Activated T-cell treated with anti-CD3 and anti-CD28 coated beads, Interleukin-2, amount 50 U/mL, for 72 hours (primary cell): ENCODE data around the gene CAV3. TPM values are rescaled to one million over a fixed set of nuclear protein-coding genes. Genes with fewer than 3 reads are reported as not detected.

Experiments
- ATAC-seq, 2 donors: fragments of 150-1000 bp; cut with Tn5 transposase; replicated peaks in 1 of 2; 2 replicates each; pipeline ENCODE4 v1.10.0; 2021; ENCODE audit warnings: moderate library complexity in 2 of 2, mild to moderate bottlenecking in 1 of 2
- DNase-seq, 2 donors: peaks; one replicate each; pipeline ENCODE4 v3.0.0; 2021 to 2022; ENCODE audit warnings: mixed read lengths in 1 of 2
- H3K27ac Mint-ChIP-seq: one replicate; pipeline ENCODE4 v1.8.0; 2022; ENCODE audit warnings: mild to moderate bottlenecking, moderate library complexity, mixed read lengths
- H3K27me3 Mint-ChIP-seq: one replicate; pipeline ENCODE4 v1.8.0; 2022; ENCODE audit warnings: low read depth, mixed read lengths
- H3K36me3 Mint-ChIP-seq, 2 donors: one replicate each; pipeline ENCODE4 v1.8.0; 2022; ENCODE audit warnings: mixed read lengths in 2 of 2, mild to moderate bottlenecking in 1 of 2; ENCODE audit not compliant: insufficient read depth in 2 of 2
- H3K4me1 Mint-ChIP-seq: one replicate; pipeline ENCODE4 v1.8.0; 2022; ENCODE audit warnings: low read depth, mixed read lengths
- H3K4me3 Mint-ChIP-seq, 2 donors: one replicate each; pipeline ENCODE4 v1.8.0; 2022; ENCODE audit warnings: mild to moderate bottlenecking in 2 of 2, mixed read lengths in 2 of 2, moderate library complexity in 2 of 2
- H3K9me3 Mint-ChIP-seq, 2 donors: one replicate each; pipeline ENCODE4 v1.8.0; 2022; ENCODE audit warnings: mixed read lengths in 2 of 2
- total RNA-seq, 2 donors: library from RNA; stranded (reverse); gene quantifications; one replicate each; pipeline ENCODE4 v1.2.3, GENCODE V29; 2022

The CAV3 gene
- total RNA-seq, 2 donors from 2014 or later = not detected

- no peak overlapping the region for H3K4me3 Mint-ChIP-seq
- no peaks in the 10 kb centered on the region for H3K9me3 Mint-ChIP-seq
These were observed 8.1 kb downstream of the CAV3 start for GRCh38 chr3:8741581-8742261.

GRCh38 chr3:8743021-8743601 is 9.5 kb downstream of the CAV3 start:
- H3K27ac Mint-ChIP-seq = no peak overlapping the region
- ATAC-seq (no peak), DNase-seq (no peak)
- no peaks in the 10 kb centered on the region for H3K36me3 Mint-ChIP-seq
- no peak overlapping the region for H3K4me3 Mint-ChIP-seq
- H3K27me3 Mint-ChIP-seq = peaks cover 28% of the 10 kb centered on the region
- H3K9me3 Mint-ChIP-seq = no peaks in the 10 kb centered on the region
- H3K4me1 Mint-ChIP-seq = peaks cover 7% of the 10 kb centered on the region

More at GRCh38 chr3:8741581-8742261, 8.1 kb downstream of the CAV3 start:
- Mint-ChIP-seq H3K27ac (no peak overlapping the region), H3K36me3 (no peaks in the 10 kb centered on the region), H3K27me3 (peaks cover 23% of the 10 kb centered on the region), H3K4me1 (peaks cover 7% of the 10 kb centered on the region)
- ATAC-seq (no peak), DNase-seq (no peak)

GRCh38 chr3:8743911-8744310 is 10.3 kb downstream of the CAV3 start:
- H3K27ac Mint-ChIP-seq = no peak overlapping the region
- H3K36me3 Mint-ChIP-seq = no peaks in the 10 kb centered on the region
- no peak overlapping the region for H3K4me3 Mint-ChIP-seq
- H3K9me3 Mint-ChIP-seq = no peaks in the 10 kb centered on the region
- H3K27me3 Mint-ChIP-seq = peaks cover 24% of the 10 kb centered on the region
- peaks cover 7% of the 10 kb centered on the region for H3K4me1 Mint-ChIP-seq
- no peak for ATAC-seq
- DNase-seq = no peak

GRCh38 chr3:8745619-8746370 is 12.2 kb downstream of the CAV3 start:
- ATAC-seq = no peak
- no peak overlapping the region for H3K4me3 Mint-ChIP-seq
- no peaks in the 10 kb centered on the region for H3K36me3 Mint-ChIP-seq
- no peak overlapping the region for H3K27ac Mint-ChIP-seq
- peaks cover 24% of the 10 kb centered on the region for H3K27me3 Mint-ChIP-seq
- DNase-seq = no peak
- H3K4me1 Mint-ChIP-seq = no peaks in the 10 kb centered on the region
- no peaks in the 10 kb centered on the region for H3K9me3 Mint-ChIP-seq

- Mint-ChIP-seq H3K27me3 (peaks cover 20% of the 10 kb centered on the region), H3K4me3 (no peak overlapping the region), H3K9me3 (no peaks in the 10 kb centered on the region), H3K27ac (no peak overlapping the region), H3K36me3 (no peaks in the 10 kb centered on the region), H3K4me1 (no peaks in the 10 kb centered on the region)
- no peak for ATAC-seq
- no peak for DNase-seq
These were observed 13.3 kb downstream of the CAV3 start for GRCh38 chr3:8746780-8747345.

- no peak overlapping the region for H3K27ac Mint-ChIP-seq
- no peaks in the 10 kb centered on the region for H3K9me3 Mint-ChIP-seq
- DNase-seq (no peak), ATAC-seq (no peak)
- no peaks in the 10 kb centered on the region for H3K4me1 Mint-ChIP-seq
- peaks cover 9% of the 10 kb centered on the region for H3K27me3 Mint-ChIP-seq
- H3K36me3 Mint-ChIP-seq = no peaks in the 10 kb centered on the region
- H3K4me3 Mint-ChIP-seq = no peak overlapping the region
These were observed 15.7 kb downstream of the CAV3 start for GRCh38 chr3:8749316-8749715.

- no peaks in the 10 kb centered on the region for H3K4me1 Mint-ChIP-seq
- no peak for ATAC-seq
- H3K36me3 Mint-ChIP-seq = no peaks in the 10 kb centered on the region
- no peak overlapping the region for H3K27ac Mint-ChIP-seq
- no peak overlapping the region for H3K4me3 Mint-ChIP-seq
- peaks cover under 1% of the 10 kb centered on the region for H3K27me3 Mint-ChIP-seq
- DNase-seq = no peak
- no peaks in the 10 kb centered on the region for H3K9me3 Mint-ChIP-seq
These were observed 19.2 kb downstream of the CAV3 start for GRCh38 chr3:8752832-8753231.

- Mint-ChIP-seq H3K4me3 (no peak overlapping the region), H3K36me3 (no peaks in the 10 kb centered on the region), H3K27me3 (no peaks in the 10 kb centered on the region), H3K9me3 (no peaks in the 10 kb centered on the region), H3K27ac (no peak overlapping the region), H3K4me1 (no peaks in the 10 kb centered on the region)
- ATAC-seq = no peak
- no peak for DNase-seq
These were observed 21.5 kb downstream of the CAV3 start for GRCh38 chr3:8755097-8755496.

GRCh38 chr3:8755564-8756237 is 22.1 kb downstream of the CAV3 start:
- Mint-ChIP-seq H3K27me3 (no peaks in the 10 kb centered on the region), H3K4me3 (no peak overlapping the region), H3K9me3 (no peaks in the 10 kb centered on the region), H3K27ac (no peak overlapping the region), H3K4me1 (no peaks in the 10 kb centered on the region), H3K36me3 (no peaks in the 10 kb centered on the region)
- no peak for ATAC-seq
- no peak for DNase-seq

GRCh38 chr3:8756671-8757070 is 23.1 kb downstream of the CAV3 start:
- no peaks in the 10 kb centered on the region for H3K9me3 Mint-ChIP-seq
- H3K36me3 Mint-ChIP-seq = no peaks in the 10 kb centered on the region
- no peak overlapping the region for H3K4me3 Mint-ChIP-seq
- ATAC-seq (no peak), DNase-seq (no peak)
- H3K27ac Mint-ChIP-seq = no peak overlapping the region
- H3K27me3 Mint-ChIP-seq = no peaks in the 10 kb centered on the region
- H3K4me1 Mint-ChIP-seq = no peaks in the 10 kb centered on the region

- Mint-ChIP-seq H3K9me3 (no peaks in the 10 kb centered on the region), H3K4me1 (no peaks in the 10 kb centered on the region), H3K27ac (no peak overlapping the region), H3K4me3 (no peak overlapping the region), H3K36me3 (no peaks in the 10 kb centered on the region), H3K27me3 (no peaks in the 10 kb centered on the region)
- DNase-seq = no peak
- ATAC-seq = no peak
These were observed 24.2 kb downstream of the CAV3 start for GRCh38 chr3:8757551-8758518.

GRCh38 chr3:8759038-8759707 is 25.6 kb downstream of the CAV3 start:
- ATAC-seq = no peak
- Mint-ChIP-seq H3K9me3 (no peaks in the 10 kb centered on the region), H3K36me3 (no peaks in the 10 kb centered on the region), H3K4me3 (no peak overlapping the region), H3K27ac (no peak overlapping the region), H3K27me3 (no peaks in the 10 kb centered on the region), H3K4me1 (no peaks in the 10 kb centered on the region)
- DNase-seq = no peak
